Measurements from ENCODE around the gene PAN2.
"Not testable (repeated sequence)": the region's sequence is repeated elsewhere in the genome, so short reads cannot be mapped to it uniquely, and the experiment has no call there.

The PAN2 gene

GRCh38 chr12:56346675-56347074, 12.9 kb upstream of the PAN2 start:
- no peak for DNase-seq

GRCh38 chr12:56342290-56342689, 8.5 kb upstream of the PAN2 start:
- not testable (repeated sequence) for DNase-seq

GRCh38 chr12:56341616-56342015, 7.8 kb upstream of the PAN2 start:
- no peak for DNase-seq

- no peak for DNase-seq
Observed at GRCh38 chr12:56339158-56339422, 5.3 kb upstream of the PAN2 start.

GRCh38 chr12:56338308-56339157, 4.7 kb upstream of the PAN2 start, which contains the start of gene IL23A:
IL23A (plus strand) TSS chr12:56338884; CDS start chr12:56339045, 161 bp downstream.
- DNase-seq, result no peak

GRCh38 chr12:56337753-56338251, 4.0 kb upstream of the PAN2 start:
- no peak for DNase-seq

GRCh38 chr12:56336361-56337167, 2.8 kb upstream of the PAN2 start:
- DNase-seq, result no peak

GRCh38 chr12:56335527-56335926, 1.7 kb upstream of the PAN2 start:
- DNase-seq, result not testable (repeated sequence)

- DNase-seq, result no peak
Observed at GRCh38 chr12:56334490-56334793, 642 bp upstream of the PAN2 start.

GRCh38 chr12:56333197-56333678, 562 bp downstream of the PAN2 start:
- DNase-seq, result no peak

- peak; percentile 18 for DNase-seq
Observed at GRCh38 chr12:56332512-56333196, 1.1 kb downstream of the PAN2 start.

GRCh38 chr12:56330936-56331490, 2.8 kb downstream of the PAN2 start:
- DNase-seq, result no peak

- no peak for DNase-seq
Observed at GRCh38 chr12:56326533-56326932, 7.3 kb downstream of the PAN2 start.

GRCh38 chr12:56326126-56326525, 7.7 kb downstream of the PAN2 start:
- no peak for DNase-seq

GRCh38 chr12:56324206-56324605, 9.6 kb downstream of the PAN2 start:
- DNase-seq, result no peak

- DNase-seq, result not testable (repeated sequence)
Observed at GRCh38 chr12:56321610-56322009, 12.2 kb downstream of the PAN2 start.

GRCh38 chr12:56321027-56321426, 12.8 kb downstream of the PAN2 start:
- DNase-seq, result no peak

GRCh38 chr12:56317675-56318074, 16.1 kb downstream of the PAN2 start:
- no peak for DNase-seq

- DNase-seq, result peak; percentile 98
Observed at GRCh38 chr12:56315622-56316473, 18.0 kb downstream of the PAN2 start, which contains the start of gene CNPY2. CNPY2 (minus strand) TSS chr12:56315988; CDS start chr12:56315217, 771 bp downstream.

- no peak for DNase-seq
Observed at GRCh38 chr12:56315249-56315621, 18.6 kb downstream of the PAN2 start.

- DNase-seq, result no peak
Observed at GRCh38 chr12:56311003-56311402, 22.8 kb downstream of the PAN2 start.

- no peak for DNase-seq
Observed at GRCh38 chr12:56308714-56309113, 25.1 kb downstream of the PAN2 start.

Measured in right kidney (tissue), 1 donor.